ENCODE results near the gene RAF1.
"Not testable (repeated sequence)": the region's sequence is repeated elsewhere in the genome, so short reads cannot be mapped to it uniquely, and the experiment has no call there.

RAF1 gene

GRCh38 chr3:12633108-12633507 lies 30.8 kb downstream of the RAF1 start:
- DNase-seq: no peak

- no peak for DNase-seq
Observed at GRCh38 chr3:12632523-12632922, 31.4 kb downstream of the RAF1 start.

GRCh38 chr3:12630843-12631242 lies 33.1 kb downstream of the RAF1 start:
- DNase-seq: not testable (repeated sequence)

GRCh38 chr3:12630292-12630691 lies 33.6 kb downstream of the RAF1 start:
- no peak for DNase-seq

GRCh38 chr3:12629560-12629959 lies 34.4 kb downstream of the RAF1 start:
- no peak for DNase-seq

- no peak for DNase-seq
Observed at GRCh38 chr3:12628813-12629212, 35.1 kb downstream of the RAF1 start.

- DNase-seq: no peak
Observed at GRCh38 chr3:12627370-12627769, 36.5 kb downstream of the RAF1 start.

- not testable (repeated sequence) for DNase-seq
Observed at GRCh38 chr3:12624964-12625363, 39.0 kb downstream of the RAF1 start.

- no peak for DNase-seq
Observed at GRCh38 chr3:12624056-12624455, 39.9 kb downstream of the RAF1 start.

- no peak for DNase-seq
Observed at GRCh38 chr3:12622335-12622734, 41.6 kb downstream of the RAF1 start.

- DNase-seq: no peak
Observed at GRCh38 chr3:12620729-12621128, 43.2 kb downstream of the RAF1 start.

- DNase-seq: no peak
Observed at GRCh38 chr3:12620305-12620704, 43.6 kb downstream of the RAF1 start.

- no peak for DNase-seq
Observed at GRCh38 chr3:12618426-12618825, 45.5 kb downstream of the RAF1 start.

- no peak for DNase-seq
Observed at GRCh38 chr3:12615266-12615665, 48.7 kb downstream of the RAF1 start.

- no peak for DNase-seq
Observed at GRCh38 chr3:12613250-12613649, 50.7 kb downstream of the RAF1 start.

GRCh38 chr3:12612514-12613226 lies 51.2 kb downstream of the RAF1 start:
- no peak for DNase-seq

GRCh38 chr3:12611117-12611516 lies 52.8 kb downstream of the RAF1 start:
- no peak for DNase-seq

GRCh38 chr3:12608376-12608775 lies 55.5 kb downstream of the RAF1 start:
- DNase-seq: no peak

GRCh38 chr3:12603969-12604368 lies 59.9 kb downstream of the RAF1 start:
- DNase-seq: no peak

GRCh38 chr3:12601072-12601471 lies 62.8 kb downstream of the RAF1 start:
- no peak for DNase-seq

GRCh38 chr3:12598890-12599289 lies 65.0 kb downstream of the RAF1 start:
- DNase-seq: no peak

- DNase-seq: no peak
Observed at GRCh38 chr3:12593473-12593872, 70.4 kb downstream of the RAF1 start.

GRCh38 chr3:12591997-12592715 lies 71.8 kb downstream of the RAF1 start:
- DNase-seq: no peak

GRCh38 chr3:12591456-12591855 lies 72.5 kb downstream of the RAF1 start:
- no peak for DNase-seq

GRCh38 chr3:12590096-12590495 lies 73.8 kb downstream of the RAF1 start:
- no peak for DNase-seq

Data from activated T-cell treated with anti-CD3 and anti-CD28 coated beads, Interleukin-2, amount 50 U/mL, for 1 hour (primary cell).